WI38 (cell line): Measurements from ENCODE around the gene IL1R1.
"Not testable (repeated sequence)": the region's sequence is repeated elsewhere in the genome, so short reads cannot be mapped to it uniquely, and the experiment has no call there.

Experiments used
- H3K4me3 ChIP-seq: 2 replicates; pipeline ENCODE4 v1.5.1; 2011; ENCODE audit warnings: low read depth, mild to moderate bottlenecking, control low read depth, low read length
- TF ChIP-seq, protein P1 (sequence below): IDR thresholded peaks from 2 replicates; pipeline ENCODE4 v1.5.1; 2012; ENCODE audit warnings: low read depth, mild to moderate bottlenecking, control low read depth, low read length

IL1R1 gene

DNA sequence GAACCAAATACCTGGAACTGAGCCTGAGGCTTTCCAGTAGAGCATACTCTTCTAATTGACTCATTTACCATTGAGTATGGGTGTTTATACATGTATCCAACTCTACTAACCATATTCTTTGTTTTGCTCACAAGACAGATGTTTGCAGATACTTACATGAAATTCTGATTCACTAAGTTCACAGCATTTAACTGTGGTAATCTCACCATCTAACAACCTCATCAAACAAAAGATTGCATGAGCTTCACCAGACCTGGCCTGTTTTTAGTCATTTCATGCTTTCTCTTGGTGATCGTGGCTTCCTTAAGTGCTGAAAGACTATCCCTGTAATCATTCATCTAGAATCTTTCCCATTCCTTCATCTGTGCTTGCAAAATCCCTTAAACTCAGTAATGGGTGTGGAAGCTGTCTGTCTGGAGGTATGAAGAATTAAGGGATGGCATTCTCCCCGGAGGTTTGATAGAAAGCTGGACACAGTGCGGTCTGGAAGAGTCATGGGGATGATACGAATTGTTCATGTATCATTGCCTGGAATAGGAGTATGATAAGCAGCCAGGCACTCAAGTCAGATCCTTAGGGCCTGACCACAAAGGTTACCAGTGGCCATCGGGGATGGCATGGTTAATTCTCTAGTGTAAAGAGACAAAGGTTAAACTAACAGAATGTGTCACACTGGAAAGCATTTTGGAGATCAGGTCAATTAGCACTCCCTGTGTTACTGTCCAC, 42.0 kb upstream of the IL1R1 start:
- TF ChIP-seq, protein P1, sequence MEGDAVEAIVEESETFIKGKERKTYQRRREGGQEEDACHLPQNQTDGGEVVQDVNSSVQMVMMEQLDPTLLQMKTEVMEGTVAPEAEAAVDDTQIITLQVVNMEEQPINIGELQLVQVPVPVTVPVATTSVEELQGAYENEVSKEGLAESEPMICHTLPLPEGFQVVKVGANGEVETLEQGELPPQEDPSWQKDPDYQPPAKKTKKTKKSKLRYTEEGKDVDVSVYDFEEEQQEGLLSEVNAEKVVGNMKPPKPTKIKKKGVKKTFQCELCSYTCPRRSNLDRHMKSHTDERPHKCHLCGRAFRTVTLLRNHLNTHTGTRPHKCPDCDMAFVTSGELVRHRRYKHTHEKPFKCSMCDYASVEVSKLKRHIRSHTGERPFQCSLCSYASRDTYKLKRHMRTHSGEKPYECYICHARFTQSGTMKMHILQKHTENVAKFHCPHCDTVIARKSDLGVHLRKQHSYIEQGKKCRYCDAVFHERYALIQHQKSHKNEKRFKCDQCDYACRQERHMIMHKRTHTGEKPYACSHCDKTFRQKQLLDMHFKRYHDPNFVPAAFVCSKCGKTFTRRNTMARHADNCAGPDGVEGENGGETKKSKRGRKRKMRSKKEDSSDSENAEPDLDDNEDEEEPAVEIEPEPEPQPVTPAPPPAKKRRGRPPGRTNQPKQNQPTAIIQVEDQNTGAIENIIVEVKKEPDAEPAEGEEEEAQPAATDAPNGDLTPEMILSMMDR: no peak
- no peak overlapping the region for H3K4me3 ChIP-seq

DNA sequence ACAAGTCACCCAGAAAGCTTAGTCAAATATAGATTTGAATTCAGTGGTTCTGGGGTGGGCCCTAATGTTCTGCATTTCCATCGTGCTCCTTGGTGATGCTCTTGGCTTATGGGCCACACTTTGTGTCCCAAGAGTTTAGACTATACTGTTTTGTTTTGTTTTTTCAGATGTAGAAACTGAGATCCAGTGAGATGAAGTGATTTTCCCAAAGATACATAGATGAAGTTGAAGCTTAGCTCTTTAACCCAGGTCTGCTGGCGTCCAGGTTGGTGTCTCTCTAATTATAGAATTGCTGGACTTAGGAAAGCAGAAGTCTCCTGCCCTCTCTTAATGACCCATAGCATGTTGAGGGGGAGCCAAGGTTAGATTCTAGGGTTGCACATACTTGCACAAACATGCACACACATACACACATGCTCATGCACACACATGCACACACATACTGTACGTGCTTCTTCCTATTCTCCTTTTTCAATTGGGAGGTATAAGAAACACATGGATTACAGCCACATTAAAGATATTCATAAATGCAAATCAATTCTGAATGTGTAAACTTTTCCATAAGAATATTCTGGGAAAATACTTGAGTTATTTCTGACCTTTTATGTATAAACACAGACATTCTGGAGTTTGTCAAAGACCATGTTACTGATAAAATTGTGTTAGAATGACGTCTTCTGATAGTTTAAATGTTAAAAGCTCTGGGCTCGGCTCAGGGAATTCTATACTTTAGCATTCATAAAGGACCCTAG, 41.3 kb upstream of the IL1R1 start:
- TF ChIP-seq, protein P1: no peak
- no peak overlapping the region for H3K4me3 ChIP-seq

DNA sequence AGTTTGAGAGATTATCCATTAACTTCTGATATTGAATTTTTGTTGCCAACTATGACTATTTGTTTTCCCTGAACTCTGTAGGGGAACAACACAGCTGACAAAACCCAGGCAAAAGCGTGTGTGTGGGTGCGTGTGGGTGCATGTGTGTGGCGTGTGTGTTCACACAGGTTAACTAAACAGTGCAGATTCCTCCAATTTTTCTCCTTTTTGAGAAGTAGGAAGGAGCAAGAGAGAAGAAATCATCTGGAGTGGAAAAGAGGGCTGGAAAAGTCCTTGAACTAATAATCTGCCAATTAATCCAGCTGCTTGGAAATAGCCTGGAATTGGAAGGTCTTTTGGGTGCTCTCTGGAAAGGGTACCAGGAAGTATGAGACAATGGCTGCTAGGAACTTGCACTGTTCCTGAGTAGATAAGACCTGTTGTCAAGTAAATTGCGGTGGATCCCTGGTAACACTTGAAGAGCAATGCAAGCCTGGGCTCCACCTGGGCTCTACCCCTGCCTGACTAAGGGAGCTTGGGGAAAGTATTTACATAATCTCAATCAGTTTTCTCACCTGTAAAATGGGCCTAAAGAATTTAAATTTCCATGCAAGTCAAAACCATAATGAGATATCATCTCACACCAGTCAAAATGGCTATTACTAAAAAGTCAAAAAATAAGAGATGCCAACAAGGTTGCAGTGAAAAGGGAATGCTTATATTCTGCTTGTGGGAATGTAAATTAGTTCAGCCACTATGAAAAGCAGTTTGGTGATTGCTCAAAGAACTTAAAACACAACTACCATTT, 40.5 kb upstream of the IL1R1 start:
- TF ChIP-seq, protein P1: no peak
- H3K4me3 ChIP-seq: no peak overlapping the region

DNA sequence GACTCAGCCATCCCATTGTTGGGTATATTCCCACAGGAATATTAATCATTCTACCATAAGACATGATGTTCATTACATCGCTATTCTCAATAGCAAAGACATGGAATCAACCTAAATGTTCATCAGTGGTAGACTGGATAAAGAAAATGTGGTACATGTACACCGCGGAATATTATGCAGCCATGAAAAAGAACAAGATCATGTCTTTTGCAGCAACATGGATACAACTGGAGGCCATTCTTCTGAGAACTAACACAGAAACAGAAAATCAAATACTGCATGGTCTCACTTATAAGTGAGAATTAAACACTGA, 40.0 kb upstream of the IL1R1 start:
- not testable (repeated sequence) for H3K4me3 ChIP-seq

DNA sequence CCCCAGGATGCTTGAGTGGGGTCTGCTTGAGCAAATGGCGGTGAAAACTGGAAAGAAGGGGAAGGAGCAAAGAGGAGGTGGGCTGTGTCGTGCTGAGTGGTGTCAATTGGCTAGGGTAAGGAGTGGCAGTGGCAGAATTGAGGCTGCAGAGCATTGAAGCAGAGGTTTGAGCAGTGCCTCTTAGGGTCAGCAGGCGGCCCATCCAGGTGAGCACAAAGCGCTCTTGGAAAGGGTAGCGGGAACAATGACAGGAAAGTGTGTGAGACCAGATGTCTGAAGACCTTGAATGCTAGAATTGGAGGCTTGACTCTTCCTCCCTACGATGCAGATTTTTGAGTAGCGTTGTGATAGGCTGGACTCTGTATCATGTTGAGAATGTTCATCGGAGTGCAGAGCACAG, 39.3 kb upstream of the IL1R1 start:
- H3K4me3 ChIP-seq: no peak overlapping the region
- TF ChIP-seq, protein P1: no peak

DNA sequence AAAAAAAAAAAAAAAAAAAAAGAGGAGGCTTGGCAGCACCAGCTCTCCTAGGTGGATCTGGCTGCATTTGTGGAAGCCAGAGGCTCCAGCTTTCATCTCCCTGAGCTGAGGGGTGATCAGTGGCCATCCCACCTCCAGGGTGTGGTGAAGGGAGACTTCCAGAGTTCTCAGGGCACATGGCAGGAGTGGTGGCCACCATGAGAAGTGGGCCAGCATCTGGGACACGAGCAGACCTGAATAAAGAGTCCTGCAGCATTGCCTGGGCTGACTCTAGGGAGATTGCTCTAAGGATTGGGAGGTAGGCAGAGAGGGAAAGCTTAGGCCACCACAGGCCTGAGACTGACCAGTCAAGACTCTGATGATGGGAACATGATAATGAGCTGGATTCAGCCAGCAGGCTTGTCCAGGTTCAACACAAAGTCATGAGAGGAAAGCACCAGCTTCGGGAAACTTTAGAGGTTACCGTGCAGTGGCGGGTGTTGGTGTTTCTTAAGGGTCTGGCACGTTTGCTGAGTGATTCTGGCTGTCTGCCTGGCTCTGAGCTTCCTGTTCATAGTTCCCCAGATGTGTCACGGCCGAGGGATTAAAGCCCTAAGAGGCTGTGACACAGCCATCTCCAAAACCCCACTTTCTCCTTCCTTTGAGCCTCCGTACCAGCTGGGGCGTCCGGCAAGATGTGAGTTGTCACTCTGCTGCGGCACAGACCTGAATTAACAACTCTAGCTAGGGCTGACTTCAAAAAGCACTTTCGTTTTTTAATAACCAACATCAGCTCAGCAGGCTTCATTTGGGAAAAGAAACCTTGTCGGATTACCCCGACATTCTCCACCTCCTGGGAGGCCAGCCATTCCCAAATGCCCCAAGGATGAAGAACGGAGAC, 38.3 kb upstream of the IL1R1 start:
- peak overlapping the region; percentile 49 for H3K4me3 ChIP-seq

More for the DNA sequence above, 38.3 kb upstream of the IL1R1 start:
- TF ChIP-seq, protein P1: no peak
